Right lobe of liver (tissue), 6 donors: ENCODE results near the gene TMEM238. TPM values are rescaled to one million over a fixed set of nuclear protein-coding genes. Genes with fewer than 3 reads are reported as not detected.
A peak's percentile ranks its signal among the peaks of the same experiment; 100 is the strongest.

Experiments used
- ATAC-seq, 4 donors: fragments of 200-7000 bp; cut with Tn5 transposase; one replicate each; pipeline ENCODE4 v1.9.1; 2020; ENCODE audit warnings: mild to moderate bottlenecking in 4 of 4, moderate library complexity in 4 of 4
- DNase-seq, 3 donors: peaks; one replicate each; pipeline ENCODE4 v3.0.0-alpha.2; 2020
- H3K27ac ChIP-seq, 3 donors: fragments of 200-600 bp; one replicate each; pipeline ENCODE4 v1.8.0; 2022
- H3K27me3 ChIP-seq, 2 donors: fragments of 200-600 bp; one replicate each; pipeline ENCODE4 v1.8.0; 2022
- H3K36me3 ChIP-seq, 4 donors: fragments of 200-600 bp; sonication (generic) in 1 of 4; one replicate each; pipeline versions ENCODE4 v1.5.1 to v1.8.0; 2017 to 2022; ENCODE audit warnings: control low read depth in 1 of 4
- H3K4me1 ChIP-seq, 4 donors: fragments of 200-600 bp; sonication (generic) in 1 of 4; one replicate each; pipeline versions ENCODE4 v1.5.1 to v1.8.0; 2017 to 2022; ENCODE audit warnings: control low read depth in 1 of 4
- H3K4me3 ChIP-seq, 3 donors: fragments of 200-600 bp; one replicate each; pipeline ENCODE4 v1.8.0; 2022
- H3K9me3 ChIP-seq, 4 donors: fragments of 200-600 bp; sonication (generic) in 1 of 4; one replicate each; pipeline versions ENCODE4 v1.5.1 to v1.8.0; 2017 to 2022; ENCODE audit warnings: control low read depth in 1 of 4
- CTCF ChIP-seq, 4 donors: fragments of 200-600 bp in 3 of 4; fragments of 450-650 bp in 1 of 4; IDR thresholded peaks; one replicate each; pipeline versions ENCODE4 v1.5.1 to v1.8.0; 2016 to 2022; ENCODE audit warnings: antibody characterized with exemption in 4 of 4, mild to moderate bottlenecking in 2 of 4
- POLR2A ChIP-seq: fragments of 450-650 bp; IDR thresholded peaks from one replicate; pipeline ENCODE4 v1.6.1; 2017; ENCODE audit warnings: antibody characterized with exemption, mild to moderate bottlenecking
- whole genome bisulfite sequencing: methylation state at CpG from one replicate; pipeline ENCODE4 v1.1.6; 2018; ENCODE audit warnings: low coverage, low lambda C conversion rate; ENCODE audit not compliant: insufficient coverage; ENCODE audit errors: missing lambda C conversion rate; 5-methylcytosine and 5-hydroxymethylcytosine counted together
- intact Hi-C, 2 donors: fragments of 100-400 bp; cut with DNase I; formaldehyde crosslinking; loops; one replicate each; pipeline versions ENCODE4 v1.11.2 to v1.14.1; 2022
- total RNA-seq, 6 experiments: library from RNA; depleted of rRNA in 2 of 6; stranded (reverse); fragments of >200 nt in 2 of 6; fragmentation: NEBNext Ultra II Directional in 3 of 6; extraction: Animal tissue kit (Norgen Biotek cat#: 25700) in 3 of 6; gene quantifications; one replicate each; pipeline versions ENCODE4 v1.1.0 to v1.2.4, GENCODE V29; 2016 to 2023
- donor health status: DM: no; HTN: yes; CAD: no.
- donor health status: DM: no; HTN: no; CAD: no.
- donor health status: DM: no; HTN: no; CAD: no.
- donor health status: DM: no; HTN: yes; CAD: no.
- donor health status: DM: no; HTN: yes; CAD: no.

TMEM238 gene
- total RNA-seq, 6 experiments from 2014 or later = 10.8 to 19.7 (median 14.8) TPM

- H3K27ac ChIP-seq = no peak overlapping the region
- no peaks in the 10 kb centered on the region for H3K9me3 ChIP-seq
- H3K4me1 ChIP-seq = no peaks in the 10 kb centered on the region
- no peaks in the 10 kb centered on the region for H3K27me3 ChIP-seq
- no peak for ATAC-seq
- peaks cover 0 to 10% (median 2%) of the 10 kb centered on the region in 4 donors for H3K36me3 ChIP-seq
- H3K4me3 ChIP-seq = no peak overlapping the region
- TF ChIP-seq POLR2A = no peak
- intact Hi-C loops = no loop called here
- WGBS = 67% methylated on average over 9 of the region's 12 CpGs
- DNase-seq = no peak
Measured at GRCh38 chr19:55398200-55398925, 14.3 kb upstream of the TMEM238 start.

- intact Hi-C loops = no loop called here
- no peaks in the 10 kb centered on the region for H3K9me3 ChIP-seq
- no peaks in the 10 kb centered on the region for H3K27me3 ChIP-seq
- ATAC-seq (no peak), DNase-seq (no peak)
- peaks cover 0 to 5% (median under 1%) of the 10 kb centered on the region in 4 donors for H3K4me1 ChIP-seq
- WGBS = 85% methylated on average over 16 of the region's 18 CpGs
- TF ChIP-seq CTCF (IDR thresholded peaks at IDR 0.05) (no peak), POLR2A (no peak)
- H3K27ac ChIP-seq = no peak overlapping the region
- H3K4me3 ChIP-seq = no peak overlapping the region
- H3K36me3 ChIP-seq = peaks cover 0 to 13% (median 4%) of the 10 kb centered on the region in 4 donors
Measured at GRCh38 chr19:55392820-55393761, 9.0 kb upstream of the TMEM238 start.

- no peak for DNase-seq
- TF ChIP-seq CTCF (IDR thresholded peaks at IDR 0.05) (no peak), POLR2A (no peak)
- WGBS = 78% methylated on average over 13 of the region's 18 CpGs
- peak in 1 of 4 donors; percentile 23 for ATAC-seq
- Histone ChIP-seq H3K36me3 (peaks cover 0 to 24% (median 11%) of the 10 kb centered on the region in 4 donors), H3K4me3 (no peak overlapping the region), H3K4me1 (peaks cover 0 to 15% (median 7%) of the 10 kb centered on the region in 4 donors), H3K27me3 (no peaks in the 10 kb centered on the region), H3K27ac (no peak overlapping the region), H3K9me3 (no peaks in the 10 kb centered on the region)
- intact Hi-C loops = no loop called here
Measured at GRCh38 chr19:55391702-55392615, 7.9 kb upstream of the TMEM238 start.

GRCh38 chr19:55391191-55391670 lies 7.1 kb upstream of the TMEM238 start:
- Histone ChIP-seq H3K27ac (no peak overlapping the region), H3K4me1 (peaks cover 0 to 22% (median 9%) of the 10 kb centered on the region in 4 donors), H3K36me3 (peaks cover 0 to 28% (median 11%) of the 10 kb centered on the region in 4 donors), H3K9me3 (no peaks in the 10 kb centered on the region), H3K27me3 (no peaks in the 10 kb centered on the region), H3K4me3 (no peak overlapping the region)
- intact Hi-C loops = no loop called here
- ATAC-seq (peak in 1 of 4 donors; percentile 5), DNase-seq (no peak)
- WGBS = 69% methylated on average over 5 of the region's 12 CpGs
- TF ChIP-seq POLR2A (no peak), CTCF (IDR thresholded peaks at IDR 0.05) (no peak)
